Measurements from ENCODE around the gene ATP5ME.
"Not testable (repeated sequence)": the region's sequence is repeated elsewhere in the genome, so short reads cannot be mapped to it uniquely, and the experiment has no call there.

Gene ATP5ME

DNA sequence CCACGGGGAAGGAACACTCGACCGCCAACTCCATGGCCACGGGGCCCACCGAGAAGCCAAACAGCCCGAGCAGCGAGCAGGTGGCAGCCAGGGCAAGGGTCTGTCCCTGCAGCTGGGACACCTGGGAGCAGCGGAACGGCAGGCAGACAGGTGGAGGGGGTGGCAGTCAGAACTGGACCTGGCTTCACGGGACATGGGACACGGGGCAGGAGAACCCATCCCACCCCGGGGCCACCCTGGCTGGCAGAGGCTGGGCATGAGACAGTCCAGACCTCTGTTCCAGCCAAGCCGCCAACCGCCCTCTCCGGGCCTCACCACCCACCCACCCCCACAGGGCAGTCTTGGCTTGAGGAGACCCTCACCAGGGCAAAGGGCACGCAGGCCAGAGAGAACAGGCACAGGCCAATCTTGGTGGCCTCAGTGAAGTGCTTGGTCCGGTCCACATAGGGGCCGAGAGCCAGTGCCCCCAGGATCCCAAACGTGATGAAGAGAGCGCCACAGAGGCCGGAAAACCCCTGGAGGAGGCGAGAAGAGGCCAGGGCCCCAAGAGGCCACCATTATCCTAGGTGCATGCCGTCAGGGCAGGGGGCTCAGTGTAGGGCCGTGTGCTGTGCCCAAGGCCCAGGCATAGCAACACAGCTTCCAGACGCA lies 9.3 kb upstream of the ATP5ME start:
- DNase-seq = no peak

DNA sequence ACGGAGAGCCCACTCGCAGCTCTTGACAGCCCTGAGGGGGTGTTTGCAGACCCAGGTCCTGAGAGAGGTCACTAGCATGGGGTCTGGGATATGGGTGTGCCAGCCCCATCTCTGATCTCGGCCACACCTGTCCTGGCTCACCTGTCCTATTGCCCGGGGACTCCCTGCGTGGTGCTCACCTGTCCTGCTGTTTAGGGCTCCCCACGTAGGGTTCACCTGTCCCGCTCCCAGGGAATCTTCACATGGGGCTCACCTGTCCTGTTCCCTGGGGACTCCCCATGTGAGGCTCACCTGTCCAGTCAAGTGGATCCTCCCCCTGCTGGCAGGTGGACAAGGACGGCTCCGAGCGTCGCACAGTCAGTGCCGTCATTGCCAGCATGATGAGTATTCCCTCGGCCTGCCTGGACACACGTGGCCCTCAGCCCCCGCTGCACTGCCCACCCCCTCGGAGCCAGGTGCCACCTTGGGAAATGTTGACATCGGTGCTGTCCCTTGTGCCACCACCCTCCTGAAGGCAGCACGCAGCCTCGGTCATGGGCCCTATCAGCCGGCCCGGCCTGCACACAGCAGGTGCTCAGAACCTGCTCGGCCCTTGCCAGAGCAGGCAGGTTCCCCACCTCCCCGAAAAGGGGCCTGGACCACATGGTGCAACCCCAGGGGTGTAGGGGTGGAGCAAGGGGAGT lies 8.6 kb upstream of the ATP5ME start:
- DNase-seq = no peak

GRCh38 chr4:681736-682451 lies 7.8 kb upstream of the ATP5ME start:
- DNase-seq = no peak

- no peak for DNase-seq
These were observed 7.0 kb upstream of the ATP5ME start for GRCh38 chr4:680928-681645.

DNA sequence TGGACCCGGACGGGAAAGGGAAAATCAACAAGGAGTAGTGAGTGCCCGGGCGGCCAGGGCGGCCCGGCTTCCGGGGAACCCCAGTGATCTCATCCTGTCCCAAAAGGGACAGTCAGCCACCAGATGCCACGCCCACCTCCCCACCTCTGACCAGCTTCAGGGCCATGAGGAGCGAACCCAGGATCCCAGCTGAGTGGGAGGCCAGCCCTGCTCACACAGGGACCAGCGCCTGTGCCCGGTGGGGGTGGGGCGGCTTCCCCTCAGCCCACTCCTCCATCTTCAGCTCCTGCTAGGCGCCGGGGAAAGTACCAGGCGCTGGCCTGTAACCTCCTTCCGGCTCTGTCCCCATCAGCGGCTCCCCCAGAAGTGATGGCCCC lies 6.5 kb upstream of the ATP5ME start:
- no peak for DNase-seq

GRCh38 chr4:680091-680490 lies 6.0 kb upstream of the ATP5ME start:
- no peak for DNase-seq

DNA sequence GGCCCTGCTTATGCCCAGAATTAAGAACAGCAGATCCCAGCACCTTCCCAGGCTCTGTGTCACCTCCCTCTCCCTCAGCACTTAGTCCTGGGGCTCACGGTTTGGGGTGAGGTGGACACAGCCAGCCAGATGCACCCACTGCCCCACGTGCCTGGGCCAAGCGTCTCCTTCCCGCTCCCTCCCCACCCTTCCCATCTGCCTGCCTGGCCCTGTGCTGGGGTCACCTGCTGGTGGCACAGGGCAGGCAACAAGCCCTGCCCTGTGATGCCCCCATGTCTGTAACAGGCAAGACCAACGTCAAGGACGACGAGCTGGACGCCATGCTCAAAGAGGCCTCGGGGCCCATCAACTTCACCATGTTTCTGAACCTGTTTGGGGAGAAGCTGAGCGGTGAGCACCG lies 5.6 kb upstream of the ATP5ME start:
- DNase-seq = no peak

GRCh38 chr4:679104-679481 lies 5.0 kb upstream of the ATP5ME start:
- no peak for DNase-seq

DNA sequence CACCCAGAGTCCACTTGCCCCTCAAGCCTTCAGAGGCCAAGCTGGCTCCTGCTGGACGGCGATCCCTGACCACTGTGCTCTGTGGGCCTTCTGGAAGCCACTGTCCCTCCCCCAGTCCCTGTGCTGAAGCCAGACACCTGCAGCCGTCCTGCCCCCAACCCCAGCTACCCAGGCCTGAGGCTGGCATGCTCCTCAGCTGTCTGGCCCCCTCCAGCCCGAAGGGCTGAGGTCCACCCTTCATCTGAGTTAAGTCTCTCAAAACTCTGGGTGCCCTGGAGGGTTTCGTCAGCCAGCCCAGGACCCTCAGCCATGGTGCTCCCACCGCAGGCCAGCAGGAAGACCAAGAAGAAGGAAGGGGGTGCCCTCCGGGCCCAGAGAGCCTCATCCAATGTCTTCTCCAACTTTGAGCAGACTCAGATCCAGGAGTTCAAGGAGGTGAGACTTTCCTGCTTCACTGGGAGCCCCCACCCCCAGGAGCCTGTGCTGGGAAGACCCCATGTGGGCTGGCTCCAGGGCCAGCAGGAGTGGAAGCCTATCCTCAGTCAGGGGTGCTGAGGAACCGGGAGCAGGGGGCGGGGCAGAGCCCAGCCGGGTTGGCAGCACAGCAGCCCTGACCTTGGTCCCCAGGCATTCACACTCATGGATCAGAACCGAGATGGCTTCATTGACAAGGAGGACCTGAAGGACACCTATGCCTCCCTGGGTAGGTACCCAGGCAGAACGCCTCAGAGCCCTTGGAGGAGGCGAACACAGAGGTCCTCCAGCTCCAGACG lies 4.4 kb upstream of the ATP5ME start:
- DNase-seq = no peak

DNA sequence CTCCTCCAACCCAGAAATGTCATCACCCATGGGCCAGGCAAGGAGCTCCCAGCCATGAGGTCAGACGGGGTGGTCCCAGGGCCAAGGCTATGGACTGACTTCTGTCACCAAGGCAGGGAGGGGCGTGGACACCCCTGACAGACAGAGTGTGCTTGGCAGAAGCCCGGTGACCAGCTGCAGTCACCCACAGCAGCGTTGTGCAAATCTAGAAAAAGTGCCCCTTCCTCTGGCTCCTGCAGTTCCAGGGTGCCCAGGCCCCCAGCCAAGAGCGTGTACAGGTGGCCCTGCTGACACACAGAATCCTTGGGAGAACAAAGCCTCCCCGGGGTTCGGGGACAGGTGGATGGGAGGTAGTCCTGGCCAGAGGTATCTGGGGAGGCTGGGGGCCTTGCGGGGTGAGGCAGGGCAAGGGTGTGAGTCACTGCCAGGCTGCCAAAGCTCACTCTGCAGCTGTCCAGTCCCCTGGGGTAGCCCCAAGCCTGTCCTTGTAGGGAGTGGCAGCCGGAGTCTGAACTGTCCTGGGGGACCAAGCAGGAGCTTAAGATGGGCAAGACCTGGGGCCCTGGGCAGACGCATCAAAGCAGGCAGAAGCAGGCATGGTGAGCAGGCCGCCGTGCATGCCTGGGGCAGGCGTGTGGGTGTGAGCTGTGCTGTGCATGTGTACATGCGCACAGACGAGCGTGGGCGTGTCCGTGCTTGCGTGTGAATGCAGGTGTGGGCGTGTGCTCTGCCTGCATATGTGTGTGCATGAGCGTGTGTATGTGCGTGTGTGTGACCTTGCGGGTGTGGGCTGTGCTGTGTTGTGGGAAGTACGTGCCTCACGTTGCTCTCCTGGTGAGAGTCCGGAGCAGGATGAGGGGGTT lies 3.6 kb upstream of the ATP5ME start:
- no peak for DNase-seq

DNA sequence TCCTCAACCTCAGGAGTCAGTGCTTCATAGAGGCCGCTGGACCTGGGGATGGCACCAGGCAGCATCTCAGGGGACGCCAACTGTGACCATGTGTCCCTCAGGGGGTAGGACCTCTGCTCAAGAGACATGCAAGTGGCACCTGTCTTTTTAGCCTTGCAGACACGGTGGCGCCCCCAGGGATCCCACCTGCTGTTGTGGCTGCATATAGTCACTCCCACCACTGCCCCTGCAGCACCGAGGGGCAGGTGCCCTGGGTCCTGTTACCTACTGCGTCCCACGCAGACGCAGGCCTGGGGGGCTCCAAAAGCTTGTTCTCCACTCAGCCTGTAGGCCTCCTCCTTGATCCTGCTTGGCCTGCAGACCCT lies 2.8 kb upstream of the ATP5ME start:
- no peak for DNase-seq

GRCh38 chr4:675980-676870 lies 2.1 kb upstream of the ATP5ME start:
- DNase-seq = no peak

DNA sequence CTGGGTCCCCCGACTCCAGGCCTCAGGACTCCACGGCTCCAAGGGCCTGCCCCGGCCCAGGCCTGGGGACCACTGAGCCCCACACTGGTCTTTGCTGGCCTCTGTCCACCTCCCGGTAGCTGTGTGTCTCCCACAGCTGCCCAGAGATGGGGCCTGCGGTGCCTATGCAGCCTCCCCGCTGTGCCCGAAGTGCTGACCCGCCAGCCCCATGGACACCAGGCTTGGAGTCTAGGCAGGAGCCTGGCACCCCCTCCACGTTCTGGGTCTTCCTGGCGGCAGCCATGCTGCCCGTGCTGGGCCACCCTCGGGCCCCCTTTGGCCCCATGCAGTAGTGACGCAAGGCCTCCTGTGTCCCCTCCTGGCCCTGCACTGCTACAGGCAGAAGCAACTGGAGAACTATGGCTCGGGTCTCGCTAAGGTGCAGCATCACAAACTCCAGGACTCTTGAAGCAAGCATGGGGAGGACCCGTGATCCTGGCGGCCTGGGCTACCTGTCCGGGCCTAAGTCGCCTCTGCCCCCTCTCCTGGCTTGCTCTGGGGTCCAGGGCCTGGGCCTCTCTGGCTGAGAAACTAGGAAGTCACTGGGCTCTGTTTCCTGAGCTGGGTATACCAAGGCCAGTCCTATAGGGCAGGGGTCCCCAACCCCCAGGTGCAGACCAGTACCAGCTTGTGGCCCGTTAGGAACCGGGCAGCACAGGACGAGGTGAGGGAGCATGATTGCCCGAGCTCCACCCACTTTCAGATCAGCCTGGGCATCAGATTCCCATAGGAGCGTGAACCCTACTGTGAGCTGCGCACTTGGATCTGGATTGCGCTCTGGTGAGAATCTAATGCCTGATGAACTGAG lies 1.2 kb upstream of the ATP5ME start:
- no peak for DNase-seq

GRCh38 chr4:673349-674091 lies 556 bp downstream of the ATP5ME start:
- DNase-seq = no peak

DNA sequence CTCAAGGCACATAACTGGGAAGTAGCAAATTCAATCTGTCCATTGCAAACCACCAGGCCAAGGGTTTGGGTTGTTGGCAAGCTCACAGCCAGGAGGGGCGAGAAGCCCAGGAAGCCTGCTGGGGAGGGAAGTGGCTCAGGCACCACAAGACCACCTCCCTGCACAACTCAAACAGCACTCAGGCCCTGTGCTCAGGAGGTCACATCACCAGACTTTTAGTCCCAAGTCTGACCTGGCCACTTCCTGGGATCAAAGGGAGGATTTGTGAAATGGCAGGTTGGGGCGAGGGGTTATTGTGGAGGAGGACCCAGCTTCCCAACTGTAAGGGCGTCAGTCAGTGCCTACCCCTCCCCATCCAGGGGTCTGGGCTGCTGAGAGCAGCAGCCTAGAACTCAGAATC lies 2.3 kb downstream of the ATP5ME start:
- DNase-seq = no peak

- DNase-seq = not testable (repeated sequence)
These were observed 4.1 kb downstream of the ATP5ME start for GRCh38 chr4:669806-670559.

GRCh38 chr4:668219-668618 lies 5.9 kb downstream of the ATP5ME start:
- DNase-seq = not testable (repeated sequence)

GRCh38 chr4:667545-667925 lies 6.5 kb downstream of the ATP5ME start:
- DNase-seq = no peak

Measured in NCI-H1436 treated with DMSO at 0.1 percent for 48 hours (cell line).